Astrocyte of the hippocampus (primary cell): Measurements from ENCODE around the gene CHRNB2.
"Not testable (repeated sequence)": the region's sequence is repeated elsewhere in the genome, so short reads cannot be mapped to it uniquely, and the experiment has no call there.

Source experiments
- DNase-seq: peaks from one replicate; pipeline ENCODE4 v3.0.0; 2011; ENCODE audit warnings: low read depth, low spot score

Gene CHRNB2

GRCh38 chr1:154567386-154568156, at the start of gene CHRNB2:
TSS of gene CHRNB2 (plus strand) at chr1:154567778. CDS start at chr1:154568045, 267 bp downstream.
- DNase-seq: peak; percentile 88

GRCh38 chr1:154519591-154519991, 48.0 kb upstream of the CHRNB2 start:
- DNase-seq: no peak

- DNase-seq: no peak
Observed at GRCh38 chr1:154520333-154520732, 47.2 kb upstream of the CHRNB2 start.

- no peak for DNase-seq
Observed at GRCh38 chr1:154521695-154522094, 45.9 kb upstream of the CHRNB2 start.

GRCh38 chr1:154524881-154525280, 42.7 kb upstream of the CHRNB2 start:
- DNase-seq: no peak

GRCh38 chr1:154527192-154527591, 40.4 kb upstream of the CHRNB2 start:
- DNase-seq: no peak

GRCh38 chr1:154529308-154529707, 38.3 kb upstream of the CHRNB2 start:
- no peak for DNase-seq

GRCh38 chr1:154531950-154532349, 35.6 kb upstream of the CHRNB2 start:
- DNase-seq: not testable (repeated sequence)

GRCh38 chr1:154533952-154534844, 33.4 kb upstream of the CHRNB2 start:
- DNase-seq: peak; percentile 53

- DNase-seq: no peak
Observed at GRCh38 chr1:154536570-154536969, 31.0 kb upstream of the CHRNB2 start.

- DNase-seq: no peak
Observed at GRCh38 chr1:154539486-154540483, 27.8 kb upstream of the CHRNB2 start.

- no peak for DNase-seq
Observed at GRCh38 chr1:154541231-154541630, 26.3 kb upstream of the CHRNB2 start.

GRCh38 chr1:154546264-154547063, 21.1 kb upstream of the CHRNB2 start:
- DNase-seq: peak; percentile 78

- no peak for DNase-seq
Observed at GRCh38 chr1:154547105-154547732, 20.4 kb upstream of the CHRNB2 start.

- DNase-seq: no peak
Observed at GRCh38 chr1:154548028-154548427, 19.6 kb upstream of the CHRNB2 start.

GRCh38 chr1:154549202-154549770, 18.3 kb upstream of the CHRNB2 start:
- DNase-seq: no peak

- DNase-seq: no peak
Observed at GRCh38 chr1:154550070-154550469, 17.5 kb upstream of the CHRNB2 start.

- no peak for DNase-seq
Observed at GRCh38 chr1:154550657-154551056, 16.9 kb upstream of the CHRNB2 start.

GRCh38 chr1:154551474-154551873, 16.1 kb upstream of the CHRNB2 start:
- no peak for DNase-seq

GRCh38 chr1:154552036-154552435, 15.5 kb upstream of the CHRNB2 start:
- DNase-seq: no peak
